Stimulated activated CD8-positive, alpha-beta memory T cell treated with anti-CD3 and anti-CD28 coated beads, Interleukin-7, amount 100 ng/mL, for 4 hours (primary cell): ENCODE results near the gene TDP1.
"Not testable (repeated sequence)": the region's sequence is repeated elsewhere in the genome, so short reads cannot be mapped to it uniquely, and the experiment has no call there.

Experiments
- DNase-seq, 2 donors: peaks; one replicate each; pipeline ENCODE4 v3.0.0-alpha.2; 2020; ENCODE audit warnings: low read depth in 2 of 2

The TDP1 gene

DNA sequence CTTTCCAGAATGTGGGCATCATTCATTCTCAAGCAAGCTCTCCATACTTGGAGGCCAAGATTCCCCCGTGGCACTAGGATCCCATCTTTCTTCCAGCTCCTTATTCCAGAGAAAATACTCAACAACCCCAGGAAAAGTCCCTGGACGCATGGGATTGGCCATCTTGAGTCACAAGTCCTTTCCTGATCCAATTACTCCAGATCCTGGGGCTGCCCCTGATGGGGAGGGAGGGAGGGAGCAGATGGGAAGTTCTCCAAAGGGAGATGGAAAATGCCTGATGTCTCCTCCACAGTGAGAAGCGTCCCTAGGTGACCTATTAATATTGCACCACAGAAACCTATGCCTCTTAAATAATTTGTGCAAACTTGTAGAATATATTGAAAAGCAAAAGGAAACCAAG lies 93.7 kb downstream of the TDP1 start:
- no peak for DNase-seq

DNA sequence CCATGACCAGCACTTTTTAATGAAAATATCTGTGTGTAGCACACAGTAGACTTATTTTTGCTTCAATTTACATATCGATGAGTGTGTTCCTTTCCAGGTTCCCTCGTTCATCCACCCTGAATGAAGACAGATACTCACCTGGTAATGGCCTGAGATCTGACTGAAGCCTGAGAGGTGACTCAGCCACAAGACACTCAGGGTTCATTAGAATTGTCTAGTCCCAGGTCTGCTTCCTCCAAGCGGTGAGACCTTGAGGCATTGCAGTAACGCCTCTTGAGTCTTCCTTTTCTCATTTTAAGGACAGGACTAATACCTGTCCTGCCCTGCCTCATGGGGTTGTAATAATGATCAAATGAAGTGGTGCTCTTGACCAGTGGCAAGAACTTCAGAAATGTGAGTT lies 94.5 kb downstream of the TDP1 start:
- DNase-seq = no peak

DNA sequence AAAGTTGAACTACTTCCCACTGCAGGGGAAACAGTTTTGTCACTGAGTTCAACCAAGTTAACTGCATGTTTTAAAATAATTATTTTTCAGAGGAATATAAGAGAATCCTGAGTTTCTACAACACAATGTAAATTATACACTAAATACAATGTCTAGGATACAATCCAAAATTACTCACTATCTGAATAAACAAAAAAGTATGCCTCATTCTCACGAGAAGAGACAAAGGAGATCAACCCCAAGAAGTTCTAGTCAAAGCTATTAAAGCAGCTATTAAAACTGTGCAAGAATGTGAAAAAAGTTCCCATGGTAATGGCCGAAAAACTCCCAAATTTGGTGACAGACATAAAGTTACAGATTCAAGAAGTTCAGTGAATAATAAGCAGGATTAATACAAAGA lies 97.3 kb downstream of the TDP1 start:
- DNase-seq = no peak

DNA sequence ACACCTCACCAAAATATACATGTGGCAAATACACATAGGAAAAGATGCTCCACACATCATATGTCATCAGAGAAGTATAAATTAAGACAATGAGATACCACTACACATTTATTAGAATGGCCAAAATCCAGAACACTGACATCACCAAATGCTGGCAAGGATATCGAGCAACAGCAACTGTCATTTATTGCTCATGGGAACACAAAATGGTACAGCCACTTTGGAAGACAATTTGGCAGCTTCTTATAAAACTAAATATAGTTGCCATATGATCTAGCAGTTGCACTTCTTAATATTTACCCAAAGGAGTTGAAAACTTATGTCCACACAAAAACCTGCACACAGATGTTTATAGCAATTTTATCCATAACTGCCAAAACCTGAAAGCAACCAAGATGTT lies 99.1 kb downstream of the TDP1 start:
- DNase-seq = no peak

DNA sequence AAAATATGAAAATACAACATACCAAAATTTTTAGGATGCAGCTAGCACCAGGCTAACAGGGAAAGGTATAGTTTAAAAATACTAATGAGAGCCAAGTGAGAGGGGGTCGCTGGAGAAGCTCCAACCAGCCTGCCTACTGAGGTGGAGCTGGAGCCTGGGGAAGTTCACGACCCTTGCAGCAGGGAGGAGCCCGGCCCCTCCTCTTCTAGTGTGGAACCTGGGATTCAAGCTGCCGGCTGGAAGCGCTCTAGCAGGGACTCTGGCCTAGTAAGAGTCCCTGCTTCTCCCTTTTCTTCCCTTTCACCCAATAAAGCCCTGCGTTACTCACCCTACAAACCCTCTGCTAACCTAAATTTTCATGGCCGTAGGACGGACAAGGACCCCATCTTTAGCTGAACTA lies 101.1 kb downstream of the TDP1 start:
- DNase-seq = no peak

DNA sequence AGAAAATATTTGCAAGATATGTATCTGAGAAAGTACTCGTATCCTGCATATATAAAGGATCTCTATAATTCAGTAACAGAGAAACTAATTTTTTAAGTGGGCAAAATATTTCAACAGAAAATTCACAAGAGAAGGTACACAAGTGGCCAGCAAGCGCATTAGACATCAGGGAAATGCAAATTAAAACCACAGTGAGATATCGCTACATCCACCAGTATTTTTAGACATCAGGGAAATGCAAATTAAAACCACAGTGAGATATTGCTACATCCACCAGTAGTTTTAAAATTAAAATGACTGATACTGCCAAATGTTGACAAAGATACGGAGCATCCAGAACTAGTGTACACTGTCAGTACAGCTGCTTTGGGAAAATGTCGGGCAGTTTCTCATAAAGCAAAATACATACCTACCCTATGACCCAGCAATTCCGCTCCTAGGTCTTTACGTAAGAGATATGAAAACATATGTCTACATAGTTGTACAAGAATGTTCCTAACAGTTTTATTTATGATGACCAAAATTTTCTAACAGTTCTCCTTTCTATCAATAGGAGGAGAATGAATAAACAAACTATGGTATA lies 103.2 kb downstream of the TDP1 start:
- DNase-seq = no peak

DNA sequence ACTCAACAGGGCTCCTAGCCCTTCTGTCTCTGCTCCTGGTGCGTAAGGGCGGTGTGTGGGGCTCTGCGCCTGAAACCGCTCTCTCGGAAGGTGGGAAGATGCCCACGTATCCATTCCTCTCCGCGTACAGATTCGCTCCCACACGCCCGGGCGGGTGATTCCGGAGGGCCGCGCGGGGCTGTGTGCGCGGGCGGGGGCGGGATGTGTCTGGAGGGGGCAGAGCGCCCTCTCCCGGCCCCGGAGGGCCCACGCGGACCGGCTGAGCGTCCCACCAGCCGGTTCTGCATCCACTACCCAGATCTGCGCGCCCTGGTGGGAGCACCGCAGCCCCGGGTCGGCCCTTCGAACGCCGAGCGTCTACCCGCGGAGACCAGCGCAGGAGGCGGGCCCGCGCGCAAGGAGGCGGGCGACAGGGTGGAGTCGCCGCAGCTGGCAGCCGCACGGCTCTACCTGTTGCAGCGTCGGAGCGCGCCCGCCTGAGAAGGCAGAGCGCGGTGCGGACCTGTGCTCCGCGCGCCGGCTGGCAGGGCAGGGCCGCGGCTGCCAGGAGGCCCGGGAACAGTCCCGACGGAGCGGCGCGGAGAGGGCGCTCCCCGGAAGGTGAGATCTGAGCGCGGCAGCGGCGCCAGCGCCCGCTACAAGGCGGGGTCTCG lies 104.7 kb downstream of the TDP1 start:
- peak in 1 of 2 donors; percentile 29 for DNase-seq

DNA sequence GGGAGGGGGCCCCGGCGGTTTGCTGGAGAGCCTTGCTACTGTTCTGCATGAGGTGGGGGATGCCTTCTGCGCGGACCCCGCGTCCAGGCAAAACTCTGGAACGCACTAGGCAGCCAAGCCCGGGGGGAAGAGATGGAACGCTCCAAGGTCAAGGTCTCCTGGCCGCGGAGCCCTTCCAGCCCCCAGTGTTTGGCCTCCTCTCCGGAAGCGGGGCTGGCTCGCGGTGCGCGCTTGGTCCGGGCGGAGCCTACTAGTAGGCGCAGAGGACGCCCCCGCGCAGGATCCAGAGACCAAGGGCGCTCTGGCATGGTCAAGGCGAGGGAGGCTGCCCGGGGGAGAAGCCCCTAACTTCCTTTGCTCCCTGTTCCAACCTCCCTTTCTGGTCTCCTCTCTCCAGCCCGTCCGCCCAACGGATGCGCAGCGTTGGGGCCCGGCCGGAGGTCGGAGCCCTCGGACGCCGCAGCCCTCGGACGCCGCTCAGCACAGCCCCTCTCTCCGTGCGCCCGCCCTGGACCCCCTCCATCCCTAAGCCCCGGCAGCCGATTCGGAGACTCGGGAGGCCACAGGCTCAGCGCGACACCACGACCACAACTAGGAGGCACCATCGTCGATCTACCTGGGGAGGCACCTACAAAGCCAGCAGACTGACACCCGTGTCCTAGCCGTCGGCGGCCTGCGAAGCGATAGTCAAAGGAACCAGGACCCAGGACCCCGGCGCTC lies 105.4 kb downstream of the TDP1 start:
- DNase-seq = no peak

DNA sequence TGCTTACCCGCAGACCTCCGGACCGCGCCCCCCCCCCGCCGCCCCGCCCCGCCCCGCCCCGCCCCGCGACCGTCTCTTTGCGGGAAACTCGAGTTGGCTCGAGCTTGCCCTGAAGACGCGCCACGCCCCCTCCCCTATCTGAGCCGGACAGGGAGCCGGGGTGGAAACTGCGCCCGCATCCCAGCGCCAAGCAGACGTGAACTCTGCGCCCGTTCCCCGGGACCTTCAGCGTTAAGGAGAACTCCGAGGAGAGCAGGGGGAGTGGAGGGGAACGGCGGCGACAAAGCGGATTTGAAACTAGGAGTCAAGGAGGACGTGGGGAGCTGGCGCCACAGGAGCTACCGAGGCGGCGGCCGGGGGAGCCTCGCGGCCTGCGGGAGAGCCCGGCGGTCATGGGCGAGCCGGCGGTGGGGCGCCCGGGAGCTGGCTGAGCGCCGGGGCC lies 106.0 kb downstream of the TDP1 start, which contains the start of gene KCNK13:
Gene KCNK13, plus strand, starts transcription at position 310 of the 442 bp plus-strand sequence. CDS start 212 bp downstream, outside the sequence.
- no peak for DNase-seq

DNA sequence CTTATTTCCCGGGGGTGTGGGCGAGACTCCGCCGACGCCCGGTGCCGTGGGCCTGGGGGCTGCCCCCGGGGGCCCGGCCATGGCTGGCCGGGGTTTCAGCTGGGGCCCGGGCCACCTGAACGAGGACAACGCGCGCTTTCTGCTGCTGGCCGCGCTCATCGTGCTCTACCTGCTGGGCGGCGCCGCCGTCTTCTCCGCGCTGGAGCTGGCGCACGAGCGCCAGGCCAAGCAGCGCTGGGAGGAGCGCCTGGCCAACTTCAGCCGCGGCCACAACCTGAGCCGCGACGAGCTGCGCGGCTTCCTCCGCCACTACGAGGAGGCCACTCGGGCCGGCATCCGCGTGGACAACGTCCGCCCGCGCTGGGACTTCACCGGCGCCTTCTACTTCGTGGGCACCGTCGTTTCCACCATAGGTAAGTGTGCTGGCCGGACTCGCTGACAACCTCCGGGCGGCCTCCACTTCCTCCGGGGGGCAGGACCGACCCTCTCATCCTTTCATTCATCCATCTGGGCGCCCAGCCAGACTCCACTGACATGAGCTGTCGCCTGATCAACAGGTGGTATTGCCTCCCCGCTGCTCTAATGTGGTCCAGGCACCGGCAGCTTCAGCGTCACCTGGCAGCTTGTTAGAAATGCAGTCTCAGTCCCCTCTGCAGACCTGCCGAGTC lies 106.5 kb downstream of the TDP1 start:
- no peak for DNase-seq

DNA sequence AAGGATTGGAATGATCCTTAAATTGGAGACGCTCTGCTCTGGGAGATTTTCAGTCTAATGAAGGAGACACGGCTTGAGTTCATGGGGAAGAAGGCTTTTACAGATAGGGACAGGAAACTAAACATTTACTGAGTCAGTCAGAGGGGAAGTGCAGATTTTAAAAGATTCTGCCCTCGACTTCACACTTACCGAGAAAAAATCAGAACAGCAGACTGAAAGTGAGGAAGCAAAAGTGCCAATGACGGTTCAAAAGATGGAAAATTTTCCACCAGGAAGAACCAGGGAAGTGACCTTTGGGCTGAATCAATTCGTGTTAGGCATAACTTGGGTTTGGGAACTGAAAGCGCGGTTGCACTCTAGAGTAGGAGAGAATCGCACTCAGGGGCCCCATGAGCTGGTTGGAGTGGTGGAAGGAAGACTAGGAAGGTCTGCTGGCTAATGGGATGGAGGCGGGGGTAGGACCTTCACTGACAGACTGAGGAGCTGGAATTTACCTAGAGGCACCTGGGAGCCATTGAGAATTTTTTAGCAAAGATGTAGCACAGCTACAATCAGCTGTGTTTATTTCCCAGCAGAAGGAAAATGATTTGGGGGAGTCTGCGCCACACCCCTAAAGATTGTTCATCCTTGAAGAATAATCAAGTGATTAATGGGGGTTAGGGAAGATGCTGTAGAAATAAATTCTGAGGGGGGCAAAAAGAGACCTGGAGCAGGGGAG lies 107.3 kb downstream of the TDP1 start:
- no peak for DNase-seq

DNA sequence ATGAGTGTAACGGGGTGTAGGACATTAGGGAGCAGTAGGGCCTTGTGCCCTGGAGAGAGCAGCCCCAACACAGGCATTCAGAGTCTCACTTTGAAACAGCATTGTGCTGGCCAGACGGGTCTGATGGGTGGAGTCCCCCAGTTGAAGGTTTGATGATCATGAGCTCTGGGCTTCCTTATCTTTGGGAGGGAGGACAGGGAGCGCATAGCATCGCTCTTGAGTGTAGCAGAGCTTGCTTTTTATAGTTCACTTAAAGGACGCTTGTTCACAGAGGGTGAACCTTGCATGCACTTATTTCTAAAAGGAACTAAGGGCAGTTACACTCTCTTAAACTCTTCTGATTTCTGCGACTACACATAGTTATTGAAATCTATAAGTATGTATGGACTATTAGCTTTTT lies 116.6 kb downstream of the TDP1 start:
- no peak for DNase-seq

DNA sequence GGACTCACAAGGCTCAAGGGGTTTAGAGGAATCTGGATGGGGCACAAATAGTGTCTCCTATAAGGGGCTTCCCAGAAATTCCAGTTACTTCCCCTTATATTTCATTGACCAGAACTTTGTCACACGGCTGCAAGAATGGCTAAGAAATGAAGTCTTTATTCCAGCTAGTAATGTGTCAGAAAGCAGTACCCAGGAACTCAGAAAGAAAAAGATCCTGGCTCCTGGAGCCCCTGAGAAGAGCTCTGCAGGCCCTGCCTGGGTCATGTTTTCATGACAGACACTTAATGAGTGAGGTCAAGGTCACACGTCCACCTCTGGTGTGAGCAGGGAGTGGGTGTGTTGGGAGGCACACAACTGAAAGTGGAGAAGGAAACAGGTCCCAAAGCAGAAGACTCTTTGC lies 123.8 kb downstream of the TDP1 start:
- no peak for DNase-seq

DNA sequence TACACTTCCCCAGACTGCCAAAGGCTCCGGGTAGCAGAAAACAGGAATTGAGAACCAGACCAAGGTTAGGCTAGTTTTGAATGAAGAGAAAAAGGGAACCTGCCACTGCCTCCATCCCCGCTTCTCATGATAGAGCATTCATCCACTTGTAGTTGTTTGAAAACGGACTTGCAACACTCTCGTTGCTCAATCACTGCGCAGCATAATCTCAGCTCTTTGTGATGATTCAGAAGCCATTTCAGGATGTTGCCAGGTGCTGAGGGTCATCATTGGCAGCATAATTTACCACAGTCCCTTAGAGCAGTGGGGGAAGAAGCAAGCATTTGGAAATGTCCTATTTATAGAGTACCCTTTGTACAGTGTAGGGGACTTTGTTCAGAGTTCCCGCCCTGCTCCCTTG lies 131.7 kb downstream of the TDP1 start:
- DNase-seq = no peak

DNA sequence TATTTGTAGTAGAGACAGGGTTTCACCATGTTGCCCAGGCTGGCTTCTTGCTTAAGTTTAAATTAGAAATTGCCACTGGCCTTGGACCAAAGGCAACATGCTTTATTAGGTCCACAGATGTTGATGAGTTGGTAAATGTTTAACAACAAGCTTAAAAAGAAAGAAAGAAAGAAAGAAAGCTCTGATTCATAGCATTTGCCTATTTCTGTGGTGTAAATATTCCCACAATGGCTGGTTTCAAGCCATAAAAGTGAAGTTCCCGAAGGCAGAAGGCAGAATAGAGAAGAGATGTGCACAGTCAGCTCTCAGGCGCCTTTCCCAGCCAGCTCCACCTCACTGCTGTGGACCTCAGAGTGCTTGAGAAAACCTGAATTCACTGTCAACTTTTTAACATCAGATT lies 132.4 kb downstream of the TDP1 start:
- no peak for DNase-seq

DNA sequence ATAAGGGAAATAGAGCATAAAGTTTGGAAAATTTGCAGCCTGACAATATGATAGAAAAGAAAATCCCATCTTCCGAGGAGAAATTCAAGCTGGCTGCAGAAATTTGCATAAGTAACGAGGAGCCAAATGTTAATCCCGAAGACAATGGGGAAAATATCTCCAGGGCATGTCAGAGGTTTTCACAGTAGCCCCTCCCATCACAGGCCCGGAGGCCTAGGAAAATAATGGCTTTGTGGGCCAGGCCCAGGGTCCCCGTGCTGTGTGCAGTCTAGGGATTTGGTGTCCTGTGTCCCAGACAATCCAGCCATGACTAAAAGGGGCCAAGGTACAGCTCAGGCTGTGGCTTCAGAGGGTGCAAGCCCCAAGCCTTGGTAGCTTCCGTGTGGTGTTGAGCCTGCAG lies 133.8 kb downstream of the TDP1 start:
- not testable (repeated sequence) for DNase-seq

DNA sequence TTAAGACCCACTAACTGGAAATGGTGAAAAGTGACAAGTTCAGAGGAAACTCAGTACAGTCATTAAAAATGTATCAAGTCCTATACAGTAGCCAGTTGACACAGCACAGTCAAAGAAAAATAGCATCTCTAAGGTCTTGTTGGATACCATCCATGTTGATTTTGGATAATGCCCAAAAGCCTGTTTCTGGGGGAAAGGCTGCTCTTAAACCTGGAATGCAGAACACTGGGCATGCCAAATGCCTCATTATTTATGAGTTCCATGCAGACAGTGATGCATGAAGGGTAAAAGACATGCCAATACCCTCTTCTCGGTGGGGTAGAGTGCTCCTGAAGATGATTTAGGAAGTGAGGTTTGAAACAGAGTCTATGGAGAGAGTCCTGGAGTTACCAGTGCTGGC lies 135.7 kb downstream of the TDP1 start:
- DNase-seq = no peak

DNA sequence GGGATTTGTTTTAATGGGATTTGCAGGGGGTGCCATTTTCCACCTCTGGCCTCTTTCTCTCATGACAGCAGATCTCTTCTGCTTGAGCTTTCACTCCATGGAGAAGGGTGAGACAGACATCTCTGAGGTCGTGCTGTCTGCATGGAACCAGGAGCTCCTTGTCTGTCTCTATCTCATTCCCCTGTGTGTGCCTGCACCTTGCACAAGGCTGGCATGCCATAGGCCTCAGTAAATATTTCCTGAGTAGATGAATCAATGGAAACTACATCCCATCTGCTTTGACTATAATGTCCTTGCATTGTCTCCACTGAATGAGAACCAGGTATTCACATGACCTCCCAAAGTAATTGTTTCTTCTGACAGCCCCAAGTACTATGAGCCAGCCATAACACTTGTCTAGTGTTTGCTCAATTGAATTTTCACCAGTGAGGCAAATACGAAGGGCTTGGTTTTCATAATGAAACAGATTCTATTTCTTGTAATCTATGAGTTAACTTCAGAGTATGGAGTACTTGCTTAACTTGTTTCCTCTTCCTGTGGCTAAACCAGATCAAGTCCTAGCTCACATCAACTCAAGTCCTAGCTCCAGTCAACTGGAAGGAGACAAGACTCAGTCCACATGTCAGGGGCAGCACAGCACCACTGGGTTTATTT lies 138.3 kb downstream of the TDP1 start:
- no peak for DNase-seq
